Upper lobe of right lung (tissue), 1 donor: ENCODE results near the gene MYO18A. TPM values are rescaled to one million over a fixed set of nuclear protein-coding genes. Genes with fewer than 3 reads are reported as not detected.

ENCODE experiments used
- ATAC-seq: fragments of 200-7000 bp; cut with Tn5 transposase; one replicate; pipeline ENCODE4 v1.9.1; 2020; ENCODE audit warnings: mild to moderate bottlenecking, moderate library complexity
- DNase-seq: peaks from one replicate; pipeline ENCODE4 v3.0.0-alpha.2; 2020
- H3K27ac ChIP-seq: fragments of 200-600 bp; one replicate; pipeline ENCODE4 v1.8.0; 2022
- H3K27me3 ChIP-seq: fragments of 200-600 bp; one replicate; pipeline ENCODE4 v1.8.0; 2022; ENCODE audit warnings: mild to moderate bottlenecking
- H3K36me3 ChIP-seq: fragments of 200-600 bp; one replicate; pipeline ENCODE4 v1.8.0; 2022
- H3K4me1 ChIP-seq: fragments of 200-600 bp; one replicate; pipeline ENCODE4 v1.8.0; 2022
- H3K4me3 ChIP-seq: fragments of 200-600 bp; one replicate; pipeline ENCODE4 v1.8.0; 2022; ENCODE audit warnings: mild to moderate bottlenecking
- H3K9me3 ChIP-seq: fragments of 200-600 bp; one replicate; pipeline ENCODE4 v1.8.0; 2022
- CTCF ChIP-seq: fragments of 200-600 bp; IDR thresholded peaks from one replicate; pipeline ENCODE4 v1.8.0; 2022; ENCODE audit warnings: antibody characterized with exemption
- intact Hi-C: fragments of 100-400 bp; cut with DNase I; formaldehyde crosslinking; loops from one replicate; pipeline ENCODE4 v1.11.0; 2022
- total RNA-seq: library from RNA; stranded (reverse); fragmentation: NEBNext Ultra II Directional; extraction: Animal tissue kit (Norgen Biotek cat#: 25700); gene quantifications from one replicate; pipeline ENCODE4 v1.2.1, GENCODE V29; 2021
- donor health status: DM: no; HTN: yes; CAD: no; lungs with severe emphysema.

Gene MYO18A
- total RNA-seq, 1 donor from 2014 or later = 51.0 TPM

GRCh38 chr17:29154516-29155226 lies 25.5 kb downstream of the MYO18A start:
- ATAC-seq (peak; percentile 20), DNase-seq (no peak)
- intact Hi-C loops = no loop called here

DNA sequence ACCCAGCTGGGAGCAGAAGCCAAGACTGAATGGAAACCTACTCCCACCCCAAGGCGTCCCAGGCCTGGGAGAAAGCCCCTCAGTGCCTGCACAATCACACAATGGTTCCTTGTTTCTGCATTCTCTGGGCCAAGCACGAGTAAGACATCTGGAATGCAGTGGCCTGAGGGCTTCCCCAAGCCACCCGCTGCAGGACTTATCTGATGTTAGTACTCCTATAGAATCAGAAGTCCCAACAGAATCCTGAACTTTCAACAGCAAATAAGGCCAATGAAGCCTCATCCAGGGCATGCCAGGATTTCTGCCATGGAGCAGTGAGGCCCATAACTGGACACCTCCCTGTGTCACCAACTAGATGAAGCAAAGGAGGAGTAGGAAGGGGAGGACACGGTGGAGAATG lies 28.6 kb downstream of the MYO18A start:
- H3K27me3 ChIP-seq = no peaks in the 10 kb centered on the region
- peaks cover 45% of the 10 kb centered on the region for H3K4me1 ChIP-seq
- H3K36me3 ChIP-seq = no peaks in the 10 kb centered on the region
- TF ChIP-seq CTCF = no peak
- H3K9me3 ChIP-seq = no peaks in the 10 kb centered on the region
- H3K4me3 ChIP-seq = no peak overlapping the region
- DNase-seq (no peak), ATAC-seq (no peak)
- no peak overlapping the region for H3K27ac ChIP-seq
- intact Hi-C loops = no loop called here

More at GRCh38 chr17:29154516-29155226, 25.5 kb downstream of the MYO18A start:
- Histone ChIP-seq H3K4me3 (no peak overlapping the region), H3K27ac (peak overlapping the region; percentile 84), H3K36me3 (no peaks in the 10 kb centered on the region), H3K27me3 (no peaks in the 10 kb centered on the region), H3K9me3 (no peaks in the 10 kb centered on the region), H3K4me1 (peaks cover 67% of the 10 kb centered on the region)
- TF ChIP-seq CTCF = no peak

DNA sequence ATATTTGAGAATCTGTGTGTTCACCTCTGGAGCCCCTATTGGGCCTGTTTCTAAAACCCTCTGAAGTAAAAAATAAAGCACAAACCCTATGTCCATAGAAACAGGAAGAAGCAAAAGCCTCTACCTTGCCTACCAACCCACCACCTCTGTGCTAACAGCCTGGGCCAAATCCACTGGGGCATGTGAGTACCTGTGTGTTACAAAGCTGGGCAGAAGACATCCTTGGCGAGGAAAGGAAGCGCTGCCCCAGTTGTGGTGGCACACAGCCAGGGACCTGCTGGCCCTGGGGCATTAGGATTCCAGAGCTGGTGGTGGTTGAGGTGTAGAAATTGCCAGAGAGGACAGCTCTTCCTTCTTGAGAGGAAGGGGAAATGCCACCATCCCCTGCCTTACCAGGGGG lies 30.0 kb downstream of the MYO18A start:
- intact Hi-C loops = no loop called here
- TF ChIP-seq CTCF = no peak
- Histone ChIP-seq H3K4me3 (no peak overlapping the region), H3K4me1 (peaks cover 45% of the 10 kb centered on the region), H3K27me3 (no peaks in the 10 kb centered on the region), H3K9me3 (no peaks in the 10 kb centered on the region), H3K27ac (peak overlapping the region; percentile 88), H3K36me3 (no peaks in the 10 kb centered on the region)
- DNase-seq (no peak), ATAC-seq (no peak)

- TF ChIP-seq CTCF = no peak
- peaks cover 45% of the 10 kb centered on the region for H3K4me1 ChIP-seq
- H3K36me3 ChIP-seq = no peaks in the 10 kb centered on the region
- H3K27ac ChIP-seq = peak overlapping the region; percentile 88
- DNase-seq = no peak
- H3K4me3 ChIP-seq = peak overlapping the region; percentile 58
- no peaks in the 10 kb centered on the region for H3K9me3 ChIP-seq
- no peak for ATAC-seq
- intact Hi-C loops = loop anchor here (5.0 kb wide), 1 partner anchor 68 kb away; no protein-coding TSS in a partner anchor
- no peaks in the 10 kb centered on the region for H3K27me3 ChIP-seq
These were observed 30.6 kb downstream of the MYO18A start for GRCh38 chr17:29149431-29150064.

DNA sequence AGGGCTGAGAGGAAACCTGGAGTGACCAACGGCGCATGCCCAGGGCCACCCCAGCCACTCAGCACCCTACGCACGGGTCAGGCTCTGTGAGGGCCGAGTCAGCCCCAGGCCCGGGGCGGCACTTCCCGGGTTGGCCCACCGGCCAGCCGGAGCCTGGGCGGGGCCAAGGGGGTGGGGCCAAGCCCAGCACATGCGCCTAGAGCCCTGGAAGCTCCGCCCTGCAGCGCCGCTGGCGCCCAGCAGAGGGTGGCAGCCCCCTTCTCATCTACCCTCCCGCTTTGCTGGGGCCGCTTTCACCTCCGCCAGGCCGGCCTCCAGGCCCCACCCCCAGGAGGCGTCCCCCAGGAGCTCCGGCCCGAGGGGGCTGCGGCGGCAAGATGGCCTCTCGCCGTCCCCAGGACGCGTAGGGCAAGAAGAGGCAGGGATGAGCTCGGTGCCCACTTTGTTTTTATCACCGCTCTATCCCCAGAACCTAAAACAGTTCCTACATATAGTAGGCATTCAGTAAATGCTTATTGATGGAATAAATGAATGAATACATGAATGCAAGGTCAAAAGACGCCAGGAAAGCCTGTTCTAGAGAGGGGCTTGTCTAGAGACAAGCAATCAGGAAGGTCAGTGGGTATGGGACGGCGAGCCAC lies 31.3 kb downstream of the MYO18A start:
- peak; percentile 98 for TF ChIP-seq CTCF
- no peaks in the 10 kb centered on the region for H3K27me3 ChIP-seq
- peaks cover 45% of the 10 kb centered on the region for H3K4me1 ChIP-seq
- no peaks in the 10 kb centered on the region for H3K9me3 ChIP-seq
- DNase-seq (peak; percentile 98), ATAC-seq (peak; percentile 97)
- intact Hi-C loops = loop anchor here (5.0 kb wide), 1 partner anchor 68 kb away; no protein-coding TSS in a partner anchor
- peak overlapping the region; percentile 58 for H3K4me3 ChIP-seq
- no peaks in the 10 kb centered on the region for H3K36me3 ChIP-seq
- H3K27ac ChIP-seq = peak overlapping the region; percentile 88
